OCI-LY7 (cell line): ENCODE data around the gene NAA16.
"Not testable (repeated sequence)": the region's sequence is repeated elsewhere in the genome, so short reads cannot be mapped to it uniquely, and the experiment has no call there.

Source experiments
- CTCF ChIP-seq: fragments of 200-600 bp; sonication (generic); conservative IDR thresholded peaks from 2 replicates; pipeline ENCODE4 v1.5.1; 2014; ENCODE audit warnings: mild to moderate bottlenecking, antibody characterized with exemption, low read length, moderate library complexity, mixed read lengths
- EZH2phosphoT487 ChIP-seq: fragments of 200-600 bp; sonication (generic); IDR thresholded peaks from 2 replicates; pipeline ENCODE4 v1.6.1; 2018; ENCODE audit warnings: low read depth, borderline replicate concordance, mild to moderate bottlenecking, mixed run types, antibody characterized with exemption, low read length, moderate library complexity, mixed read lengths

DNA sequence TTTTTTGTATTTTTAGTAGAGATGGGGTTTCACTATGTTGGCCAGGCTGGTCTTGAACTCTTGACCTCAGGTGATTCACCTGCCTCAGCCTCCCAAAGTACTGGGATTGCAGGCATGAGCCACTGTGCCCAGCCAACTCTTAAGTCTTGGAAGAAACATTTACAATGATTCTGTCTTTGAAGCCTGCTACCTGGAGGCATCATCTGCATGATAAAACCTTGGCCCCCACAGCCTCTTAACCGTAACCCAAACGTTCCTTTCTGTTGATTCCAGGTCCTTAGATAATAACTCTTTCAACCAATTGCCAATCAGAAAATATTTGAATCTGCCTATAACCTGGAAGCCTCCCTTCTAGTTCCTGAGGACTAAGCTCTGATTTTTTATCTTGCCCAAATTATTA, 31.9 kb upstream of the NAA16 start:
- not testable (repeated sequence) for TF ChIP-seq CTCF, EZH2phosphoT487
